HG02973 (cell line): ENCODE data around the gene NEK10.
A peak's percentile ranks its signal among the peaks of the same experiment; 100 is the strongest.
"Not testable (repeated sequence)": the region's sequence is repeated elsewhere in the genome, so short reads cannot be mapped to it uniquely, and the experiment has no call there.

ENCODE experiments used
- ATAC-seq: cut with Tn5 transposase; IDR thresholded peaks from one replicate; pipeline ENCODE4 v1.9.1; 2021; ENCODE audit warnings: moderate library complexity; ENCODE audit not compliant: unreplicated experiment

NEK10 gene

GRCh38 chr3:27354588-27355203 lies 14.5 kb downstream of the NEK10 start:
- ATAC-seq: no peak

GRCh38 chr3:27354161-27354560 lies 15.0 kb downstream of the NEK10 start:
- no peak for ATAC-seq

- ATAC-seq: no peak
Observed at GRCh38 chr3:27353221-27353620, 16.0 kb downstream of the NEK10 start.

GRCh38 chr3:27352047-27352446 lies 17.1 kb downstream of the NEK10 start:
- no peak for ATAC-seq

GRCh38 chr3:27349832-27350231 lies 19.4 kb downstream of the NEK10 start:
- ATAC-seq: no peak

GRCh38 chr3:27345959-27346865 lies 23.0 kb downstream of the NEK10 start:
- no peak for ATAC-seq

GRCh38 chr3:27345493-27345892 lies 23.7 kb downstream of the NEK10 start:
- ATAC-seq: no peak

- ATAC-seq: no peak
Observed at GRCh38 chr3:27345045-27345444, 24.1 kb downstream of the NEK10 start.

- ATAC-seq: no peak
Observed at GRCh38 chr3:27344192-27344591, 25.0 kb downstream of the NEK10 start.

- ATAC-seq: no peak
Observed at GRCh38 chr3:27342267-27342666, 26.9 kb downstream of the NEK10 start.

GRCh38 chr3:27340534-27340933 lies 28.6 kb downstream of the NEK10 start:
- peak; percentile 80 for ATAC-seq

- no peak for ATAC-seq
Observed at GRCh38 chr3:27335571-27335970, 33.6 kb downstream of the NEK10 start.

GRCh38 chr3:27333843-27334242 lies 35.3 kb downstream of the NEK10 start:
- no peak for ATAC-seq

GRCh38 chr3:27328982-27329762 lies 40.0 kb downstream of the NEK10 start:
- ATAC-seq: not testable (repeated sequence)

- no peak for ATAC-seq
Observed at GRCh38 chr3:27326629-27327545, 42.3 kb downstream of the NEK10 start.

- no peak for ATAC-seq
Observed at GRCh38 chr3:27326202-27326601, 43.0 kb downstream of the NEK10 start.

- no peak for ATAC-seq
Observed at GRCh38 chr3:27325419-27325818, 43.8 kb downstream of the NEK10 start.

GRCh38 chr3:27324686-27325085 lies 44.5 kb downstream of the NEK10 start:
- no peak for ATAC-seq

GRCh38 chr3:27323087-27323570 lies 46.1 kb downstream of the NEK10 start:
- no peak for ATAC-seq

GRCh38 chr3:27322634-27323033 lies 46.5 kb downstream of the NEK10 start:
- no peak for ATAC-seq
